Measurements from ENCODE around the gene ZSCAN5A. TPM values are rescaled to one million over a fixed set of nuclear protein-coding genes. Genes with fewer than 3 reads are reported as not detected.

The ZSCAN5A gene
- total RNA-seq, 1 experiment from 2014 or later, result 10.4 TPM

- TF ChIP-seq, protein P1, sequence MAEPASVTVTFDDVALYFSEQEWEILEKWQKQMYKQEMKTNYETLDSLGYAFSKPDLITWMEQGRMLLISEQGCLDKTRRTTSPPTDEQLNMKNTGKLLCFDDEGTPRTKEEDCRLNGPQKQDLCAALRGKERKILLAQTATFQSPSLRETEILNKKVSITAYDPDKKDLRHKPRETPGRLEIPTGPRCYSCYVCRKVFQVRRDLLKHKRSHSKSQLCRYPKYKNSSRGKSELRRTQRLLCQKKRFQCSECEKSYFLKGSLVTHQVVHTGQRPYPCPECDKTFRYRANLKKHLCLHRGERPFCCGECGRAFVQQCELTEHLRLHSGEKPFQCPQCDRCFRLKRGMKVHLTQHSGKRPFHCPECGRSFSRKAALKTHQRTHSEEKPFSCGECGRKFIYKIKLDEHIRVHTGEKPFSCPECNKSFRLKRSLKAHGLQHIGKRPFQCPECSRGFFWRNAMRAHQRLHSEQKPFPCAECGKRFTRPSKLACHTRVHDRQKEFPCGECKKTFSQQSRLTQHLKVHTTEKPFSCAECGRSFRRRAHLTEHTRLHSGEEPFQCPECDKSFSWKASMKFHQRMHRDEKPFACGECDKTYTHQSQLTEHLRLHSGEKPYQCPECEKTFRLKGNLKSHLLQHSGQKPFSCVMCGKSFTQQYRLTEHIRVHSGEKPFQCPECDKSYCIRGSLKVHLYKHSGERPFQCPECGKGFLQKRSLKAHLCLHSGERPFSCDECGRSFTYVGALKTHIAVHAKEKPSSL (CRISPR knock-in tag; conservative IDR thresholded peaks at IDR 0.05), result no peak
- TF ChIP-seq AR (CRISPR knock-in tag; IDR thresholded peaks at IDR 0.05) (no peak), PRRX2 (CRISPR knock-in tag; IDR thresholded peaks at IDR 0.05) (no peak), ZNF138 (CRISPR knock-in tag; conservative IDR thresholded peaks at IDR 0.05) (no peak), JAZF1 (CRISPR knock-in tag; IDR thresholded peaks at IDR 0.05) (no peak), SMAD3 (CRISPR knock-in tag; IDR thresholded peaks at IDR 0.05; ENCODE audit: borderline replicate concordance) (no peak), ZNF232 (CRISPR knock-in tag; IDR thresholded peaks at IDR 0.05) (no peak), MXD4 (CRISPR knock-in tag; IDR thresholded peaks at IDR 0.05; ENCODE audit: borderline replicate concordance) (no peak), PREB (CRISPR knock-in tag; IDR thresholded peaks at IDR 0.05; ENCODE audit: borderline replicate concordance) (no peak), NR3C1 (CRISPR knock-in tag; conservative IDR thresholded peaks at IDR 0.05; ENCODE audit: low read depth) (no peak)
- TF ChIP-seq, protein P2, sequence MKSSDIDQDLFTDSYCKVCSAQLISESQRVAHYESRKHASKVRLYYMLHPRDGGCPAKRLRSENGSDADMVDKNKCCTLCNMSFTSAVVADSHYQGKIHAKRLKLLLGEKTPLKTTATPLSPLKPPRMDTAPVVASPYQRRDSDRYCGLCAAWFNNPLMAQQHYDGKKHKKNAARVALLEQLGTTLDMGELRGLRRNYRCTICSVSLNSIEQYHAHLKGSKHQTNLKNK (CRISPR knock-in tag; IDR thresholded peaks at IDR 0.05), result no peak
- TF ChIP-seq, protein P3, sequence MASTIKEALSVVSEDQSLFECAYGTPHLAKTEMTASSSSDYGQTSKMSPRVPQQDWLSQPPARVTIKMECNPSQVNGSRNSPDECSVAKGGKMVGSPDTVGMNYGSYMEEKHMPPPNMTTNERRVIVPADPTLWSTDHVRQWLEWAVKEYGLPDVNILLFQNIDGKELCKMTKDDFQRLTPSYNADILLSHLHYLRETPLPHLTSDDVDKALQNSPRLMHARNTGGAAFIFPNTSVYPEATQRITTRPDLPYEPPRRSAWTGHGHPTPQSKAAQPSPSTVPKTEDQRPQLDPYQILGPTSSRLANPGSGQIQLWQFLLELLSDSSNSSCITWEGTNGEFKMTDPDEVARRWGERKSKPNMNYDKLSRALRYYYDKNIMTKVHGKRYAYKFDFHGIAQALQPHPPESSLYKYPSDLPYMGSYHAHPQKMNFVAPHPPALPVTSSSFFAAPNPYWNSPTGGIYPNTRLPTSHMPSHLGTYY (CRISPR knock-in tag; IDR thresholded peaks at IDR 0.05), result no peak
- Mint-ChIP-seq H3K36me3 (peaks cover 14% of the 10 kb centered on the region), H3K27me3 (ENCODE audit: low read depth) (no peaks in the 10 kb centered on the region), H3K4me1 (peaks cover 3% of the 10 kb centered on the region; the same call in 1 of the 2 replicates), H3K27ac (peak overlapping the region; percentile 41; the same call in 1 of the 2 replicates), H3K4me3 (no peak overlapping the region), H3K9me3 (peaks cover 13% of the 10 kb centered on the region)
- DNase-seq (ENCODE audit: low spot score) (no peak), ATAC-seq (no peak)
- CTCF ChIA-PET, result no interaction called here
- POLR2A ChIA-PET, result no interaction called here
Observed at GRCh38 chr19:56294549-56294948, 20.1 kb downstream of the ZSCAN5A start.

DNA sequence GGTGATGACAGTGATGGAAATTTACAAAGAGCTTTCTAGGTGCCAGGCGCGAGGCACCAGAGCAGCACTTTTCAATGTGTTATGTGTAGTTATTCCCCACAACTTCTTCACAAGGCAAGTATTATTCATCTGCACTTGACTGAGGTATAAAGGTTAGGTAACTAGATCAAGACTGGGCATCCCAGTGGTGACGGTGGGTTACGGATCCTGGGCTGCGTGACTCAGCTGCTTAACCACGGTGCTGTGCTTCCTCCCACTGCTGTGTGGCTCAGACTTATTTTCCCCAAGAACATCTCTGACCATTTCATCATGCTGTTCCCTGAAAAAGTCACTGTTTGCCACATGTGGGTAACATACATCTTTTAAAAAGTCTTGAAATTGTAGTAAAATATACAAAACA, 22.8 kb downstream of the ZSCAN5A start:
- CTCF ChIA-PET, result interaction anchor here (3.3 kb wide), 1 partner anchor 18 kb away, joined by 13 read pairs; no protein-coding TSS in a partner anchor
- H3K36me3 Mint-ChIP-seq, result peaks cover 17% of the 10 kb centered on the region
- no peak for ATAC-seq
- TF ChIP-seq TP53 (CRISPR knock-in tag; IDR thresholded peaks at IDR 0.05) (no peak), RELA (CRISPR knock-in tag; IDR thresholded peaks at IDR 0.05; ENCODE audit: borderline replicate concordance) (no peak), FOXK1 (CRISPR knock-in tag; IDR thresholded peaks at IDR 0.05) (no peak), MYBL2 (CRISPR knock-in tag; IDR thresholded peaks at IDR 0.05) (no peak), E2F5 (CRISPR knock-in tag; IDR thresholded peaks at IDR 0.05) (no peak), CTCF (IDR thresholded peaks at IDR 0.05) (no peak), IRF1 (CRISPR knock-in tag; IDR thresholded peaks at IDR 0.05) (no peak), SMAD4 (CRISPR knock-in tag; IDR thresholded peaks at IDR 0.05) (no peak), SOX15 (CRISPR knock-in tag; IDR thresholded peaks at IDR 0.05) (no peak)
- TF ChIP-seq, protein P4, sequence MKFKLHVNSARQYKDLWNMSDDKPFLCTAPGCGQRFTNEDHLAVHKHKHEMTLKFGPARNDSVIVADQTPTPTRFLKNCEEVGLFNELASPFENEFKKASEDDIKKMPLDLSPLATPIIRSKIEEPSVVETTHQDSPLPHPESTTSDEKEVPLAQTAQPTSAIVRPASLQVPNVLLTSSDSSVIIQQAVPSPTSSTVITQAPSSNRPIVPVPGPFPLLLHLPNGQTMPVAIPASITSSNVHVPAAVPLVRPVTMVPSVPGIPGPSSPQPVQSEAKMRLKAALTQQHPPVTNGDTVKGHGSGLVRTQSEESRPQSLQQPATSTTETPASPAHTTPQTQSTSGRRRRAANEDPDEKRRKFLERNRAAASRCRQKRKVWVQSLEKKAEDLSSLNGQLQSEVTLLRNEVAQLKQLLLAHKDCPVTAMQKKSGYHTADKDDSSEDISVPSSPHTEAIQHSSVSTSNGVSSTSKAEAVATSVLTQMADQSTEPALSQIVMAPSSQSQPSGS (CRISPR knock-in tag; IDR thresholded peaks at IDR 0.05; ENCODE audit: borderline replicate concordance, low read depth), result no peak
- TF ChIP-seq, protein P2 (CRISPR knock-in tag; IDR thresholded peaks at IDR 0.05), result no peak

More for the DNA sequence above, 22.8 kb downstream of the ZSCAN5A start:
- Mint-ChIP-seq H3K4me1 (peaks cover 3% of the 10 kb centered on the region; the same call in 1 of the 2 replicates), H3K4me3 (no peak overlapping the region), H3K9me3 (peaks cover 20% of the 10 kb centered on the region), H3K27me3 (ENCODE audit: low read depth) (no peaks in the 10 kb centered on the region), H3K27ac (no peak overlapping the region)
- POLR2A ChIA-PET, result no interaction called here
- no peak for DNase-seq (ENCODE audit: low spot score)

All from WTC11 (cell line).